ENCODE results near the gene MEF2C.

- TF ChIP-seq POLR2AphosphoS5 (IDR thresholded peaks at IDR 0.05; ENCODE audit: borderline replicate concordance, low read depth, low read length) (no peak), EZH2 (IDR thresholded peaks at IDR 0.05) (no peak), FOXP2 (optimal IDR thresholded peaks at IDR 0.05; ENCODE audit: control extremely low read depth, extremely low read length, insufficient read depth) (no peak)
Measured at GRCh38 chr5:88686726-88687125, 196.3 kb downstream of the MEF2C start.
